Hepatocyte (in vitro differentiated cells): ENCODE measurements around the gene KPNA4. TPM values are rescaled to one million over a fixed set of nuclear protein-coding genes. Genes with fewer than 3 reads are reported as not detected.

Experiments used
- DNase-seq: peaks from one replicate; pipeline ENCODE4 v3.0.0-alpha.2; 2016; ENCODE audit warnings: low spot score
- H2AFZ ChIP-seq: fragments of 200-600 bp; sonication (generic); 2 replicates; pipeline ENCODE4 v1.6.0; 2016; ENCODE audit warnings: antibody characterized with exemption, mild to moderate bottlenecking
- H3K27ac ChIP-seq: fragments of 200-600 bp; sonication (generic); 2 replicates; pipeline ENCODE4 v1.5.1; 2016; ENCODE audit warnings: mild to moderate bottlenecking
- H3K27me3 ChIP-seq: fragments of 200-600 bp; sonication (generic); 2 replicates; pipeline ENCODE4 v1.6.1; 2016
- H3K36me3 ChIP-seq: fragments of 200-600 bp; sonication (generic); replicated peaks from 2 replicates; pipeline ENCODE4 v1.5.1; 2016; ENCODE audit warnings: low read depth; ENCODE audit not compliant: insufficient read depth
- H3K4me1 ChIP-seq: fragments of 200-600 bp; sonication (generic); 2 replicates; pipeline ENCODE4 v1.5.1; 2016; ENCODE audit warnings: mild to moderate bottlenecking, moderate library complexity; ENCODE audit not compliant: insufficient read depth
- H3K4me2 ChIP-seq: fragments of 200-600 bp; sonication (generic); 2 replicates; pipeline ENCODE4 v1.6.0; 2016
- H3K4me3 ChIP-seq: fragments of 200-600 bp; sonication (generic); 2 replicates; pipeline ENCODE4 v1.5.1; 2016; ENCODE audit warnings: mild to moderate bottlenecking
- H3K79me2 ChIP-seq: fragments of 200-600 bp; sonication (generic); 2 replicates; pipeline ENCODE4 v1.6.0; 2017; ENCODE audit warnings: mild to moderate bottlenecking
- H3K9me2 ChIP-seq: fragments of 200-600 bp; sonication (generic); replicated peaks from 2 replicates; pipeline ENCODE4 v1.6.0; 2017; ENCODE audit warnings: mild to moderate bottlenecking; ENCODE audit not compliant: insufficient read depth
- H3K9me3 ChIP-seq: fragments of 200-600 bp; sonication (generic); 2 replicates; pipeline ENCODE4 v1.5.1; 2016; ENCODE audit warnings: low read depth, mild to moderate bottlenecking
- H4K20me1 ChIP-seq: fragments of 200-600 bp; sonication (generic); 2 replicates; pipeline ENCODE4 v1.6.0; 2016; ENCODE audit warnings: mild to moderate bottlenecking; ENCODE audit not compliant: insufficient read depth, poor library complexity, severe bottlenecking
- CTCF ChIP-seq: fragments of 200-600 bp; sonication (generic); IDR thresholded peaks from 2 replicates; pipeline ENCODE4 v1.5.1; 2016; ENCODE audit warnings: antibody characterized with exemption, mild to moderate bottlenecking; ENCODE audit not compliant: poor library complexity
- EZH2 ChIP-seq: fragments of 200-600 bp; sonication (generic); IDR thresholded peaks from 2 replicates; pipeline ENCODE4 v1.6.1; 2016; ENCODE audit warnings: antibody characterized with exemption, mild to moderate bottlenecking, borderline replicate concordance
- EZH2phosphoT487 ChIP-seq: fragments of 200-600 bp; sonication (generic); IDR thresholded peaks from one replicate; pipeline ENCODE4 v1.6.1; 2018; ENCODE audit warnings: antibody characterized with exemption, mild to moderate bottlenecking, low read depth, moderate library complexity; ENCODE audit not compliant: unreplicated experiment, severe bottlenecking
- WGBS: methylation state at CpG from one replicate; pipeline ENCODE4 v1.1.6; 2016; ENCODE audit warnings: low lambda C conversion rate; ENCODE audit errors: missing lambda C conversion rate; 5-methylcytosine and 5-hydroxymethylcytosine counted together
- polyA plus RNA-seq: library from polyadenylated mRNA; unstranded; fragments of >200 nt; fragmentation: Nextera tagmentation; extraction: Ambion mirVana; gene quantifications from 2 replicates; pipeline ENCODE4 v1.2.1, GENCODE V29; 2016
- total RNA-seq: library from RNA; depleted of rRNA; stranded (reverse); fragments of >200 nt; gene quantifications from 2 replicates; pipeline ENCODE4 v1.2.3, GENCODE V29; 2014

Gene KPNA4
- total and polyA plus RNA-seq, 2 experiments from 2014 or later, result 13.0 to 26.6 TPM

- H3K4me3 ChIP-seq, result no peak overlapping the region
- H3K9me3 ChIP-seq, result no peaks in the 10 kb centered on the region
- H2AFZ ChIP-seq, result no peak overlapping the region
- no peak for DNase-seq
- no peaks in the 10 kb centered on the region for H3K9me2 ChIP-seq
- H3K27me3 ChIP-seq, result no peaks in the 10 kb centered on the region
- no peaks in the 10 kb centered on the region for H3K36me3 ChIP-seq
- TF ChIP-seq CTCF, result no peak
- no peak for TF ChIP-seq EZH2
- TF ChIP-seq EZH2phosphoT487, result no peak
- H3K4me2 ChIP-seq, result no peak overlapping the region
- H3K79me2 ChIP-seq, result no peaks in the 10 kb centered on the region
- WGBS, result 78% methylated on average over 2 of the region's 2 CpGs
- no peak overlapping the region for H3K27ac ChIP-seq
- no peaks in the 10 kb centered on the region for H3K4me1 ChIP-seq
- no peaks in the 10 kb centered on the region for H4K20me1 ChIP-seq
Observed at GRCh38 chr3:160471892-160472291, 93.5 kb downstream of the KPNA4 start.

- H3K4me1 ChIP-seq, result no peaks in the 10 kb centered on the region
- H3K27me3 ChIP-seq, result no peaks in the 10 kb centered on the region
- H3K4me2 ChIP-seq, result no peak overlapping the region
- WGBS, result 86% methylated on average over 5 of the region's 5 CpGs
- no peaks in the 10 kb centered on the region for H3K79me2 ChIP-seq
- no peak for TF ChIP-seq EZH2phosphoT487
- TF ChIP-seq EZH2, result no peak
- TF ChIP-seq CTCF, result no peak
- no peaks in the 10 kb centered on the region for H4K20me1 ChIP-seq
- no peak overlapping the region for H3K4me3 ChIP-seq
- no peak for DNase-seq
- no peak overlapping the region for H3K27ac ChIP-seq
- H3K9me2 ChIP-seq, result no peaks in the 10 kb centered on the region
- H3K36me3 ChIP-seq, result no peaks in the 10 kb centered on the region
- no peaks in the 10 kb centered on the region for H3K9me3 ChIP-seq
- H2AFZ ChIP-seq, result no peak overlapping the region
Observed at GRCh38 chr3:160470181-160470580, 95.2 kb downstream of the KPNA4 start.

DNA sequence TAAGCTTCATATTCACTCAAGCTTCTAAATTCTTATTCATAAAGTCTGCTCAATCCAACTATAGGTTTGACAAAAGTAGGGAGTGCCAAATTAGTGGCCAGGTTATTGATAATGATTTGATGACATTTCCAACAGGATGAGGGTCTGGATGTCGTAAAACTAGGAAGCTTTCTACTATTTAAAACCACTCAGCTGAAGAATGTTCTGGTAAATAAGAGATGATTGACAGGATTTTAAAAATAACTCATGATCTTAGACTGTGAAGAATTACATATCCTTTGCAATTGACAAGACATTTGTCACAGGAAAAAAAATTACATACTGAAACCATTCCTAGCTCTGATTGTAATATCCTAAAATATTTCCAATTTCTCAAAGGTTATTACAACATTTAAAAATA is 100.4 kb downstream of the KPNA4 start:
- Histone ChIP-seq H3K4me2 (no peak overlapping the region), H3K36me3 (no peaks in the 10 kb centered on the region), H3K9me3 (no peaks in the 10 kb centered on the region), H3K27me3 (no peaks in the 10 kb centered on the region), H2AFZ (no peak overlapping the region), H3K4me3 (no peak overlapping the region), H3K27ac (no peak overlapping the region), H3K79me2 (no peaks in the 10 kb centered on the region), H4K20me1 (no peaks in the 10 kb centered on the region), H3K9me2 (no peaks in the 10 kb centered on the region), H3K4me1 (no peaks in the 10 kb centered on the region)
- no peak for DNase-seq
- TF ChIP-seq EZH2 (no peak), CTCF (no peak), EZH2phosphoT487 (no peak)
- 77% methylated on average over 1 of the region's 1 CpG for WGBS

DNA sequence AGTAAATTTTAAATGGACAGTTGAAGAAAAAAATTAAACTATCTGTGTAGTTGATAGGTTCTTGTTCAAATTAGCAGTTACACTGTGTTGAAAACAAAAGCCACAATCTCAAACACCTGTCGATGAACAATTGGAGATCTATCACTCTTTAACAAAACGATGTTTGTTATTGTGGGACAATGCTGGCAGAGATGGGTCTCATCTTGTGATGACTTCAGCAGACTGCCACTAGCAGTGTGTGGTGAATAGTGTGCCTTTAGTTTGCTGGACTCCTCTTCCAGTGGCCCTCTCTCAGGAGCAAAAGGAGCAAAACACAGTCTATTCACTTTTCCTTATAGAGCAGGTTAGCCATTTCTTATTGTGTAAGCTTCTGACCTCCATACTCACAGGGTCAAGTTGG is 101.0 kb downstream of the KPNA4 start:
- Histone ChIP-seq H3K27ac (no peak overlapping the region), H4K20me1 (no peaks in the 10 kb centered on the region), H3K36me3 (no peaks in the 10 kb centered on the region), H3K9me3 (no peaks in the 10 kb centered on the region), H2AFZ (no peak overlapping the region), H3K79me2 (no peaks in the 10 kb centered on the region), H3K9me2 (no peaks in the 10 kb centered on the region), H3K4me3 (no peak overlapping the region), H3K27me3 (no peaks in the 10 kb centered on the region), H3K4me1 (no peaks in the 10 kb centered on the region), H3K4me2 (no peak overlapping the region)
- TF ChIP-seq CTCF (no peak), EZH2phosphoT487 (no peak), EZH2 (no peak)
- WGBS, result 68% methylated on average over 2 of the region's 2 CpGs
- DNase-seq, result no peak
